H1 (cell line): Measurements from ENCODE around the gene AP5S1. TPM values are rescaled to one million over a fixed set of nuclear protein-coding genes. Genes with fewer than 3 reads are reported as not detected.

Source experiments
- CHD7 ChIP-seq: fragments of 300-600 bp; sonication (generic); IDR thresholded peaks from 2 replicates; pipeline ENCODE4 v1.7.1; 2012; ENCODE audit warnings: low read length, moderate library complexity, mild to moderate bottlenecking, inconsistent platforms; ENCODE audit not compliant: insufficient replicate concordance
- E2F6 ChIP-seq: IDR thresholded peaks from 2 replicates; pipeline ENCODE4 v1.6.1; 2012; ENCODE audit warnings: inconsistent platforms
- KDM5A ChIP-seq: fragments of 200-600 bp; IDR thresholded peaks from 2 replicates; pipeline ENCODE4 v1.7.1; 2012; ENCODE audit warnings: mild to moderate bottlenecking, low read length, inconsistent platforms, mixed read lengths
- RNF2 ChIP-seq: fragments of 200-900, 300-1000 bp; sonication (generic); IDR thresholded peaks from 2 replicates; pipeline ENCODE4 v1.7.1; 2016; ENCODE audit warnings: borderline replicate concordance, low read depth, mild to moderate bottlenecking, antibody characterized with exemption, low read length; ENCODE audit not compliant: poor library complexity, severe bottlenecking; ENCODE audit errors: missing control alignments
- SAP30 ChIP-seq: fragments of 300-600 bp; sonication (generic); IDR thresholded peaks from 2 replicates; pipeline ENCODE4 v1.7.1; 2012; ENCODE audit warnings: low read length, moderate library complexity, mild to moderate bottlenecking, inconsistent platforms; ENCODE audit not compliant: insufficient read depth, insufficient replicate concordance
- USF2 ChIP-seq: IDR thresholded peaks from 2 replicates; pipeline ENCODE4 v1.6.1; 2011; ENCODE audit warnings: low read length, improper control_type of control experiment
- polyA plus RNA-seq, 7 experiments: library from polyadenylated mRNA; depleted of rRNA in 3 of 7; stranded (reverse) in 5 of 7; unstranded in 2 of 7; fragments of >200 nt in 5 of 7; fragments of 200-250 nt in 2 of 7; gene quantifications; 1 replicate in 5 of 7; 2 replicates in 1 of 7; 4 replicates in 1 of 7; pipeline versions ENCODE4 v1.2.1 to v1.2.3, GENCODE V29; 2011 to 2013; ENCODE audit warnings: missing spikeins in 2 of 7, mixed read lengths in 2 of 7
- total RNA-seq: library from RNA; stranded (reverse); fragmentation: NEBNext Ultra II Directional; extraction: Animal tissue kit (Norgen Biotek cat#: 25700); gene quantifications from 2 replicates; pipeline ENCODE4 v1.2.1, GENCODE V29; 2021

AP5S1 gene
- total and polyA plus RNA-seq, 2 of the 8 experiments (the other 6 are each of a cell fraction or from before 2014, with no cell fraction given) = 3.3 to 3.7 TPM

- TF ChIP-seq CHD7 (no peak), RNF2 (no peak), USF2 (no peak; the same call in 1 of the 2 replicates), KDM5A (0 out of 2 replicates have a peak, but pooled peaks have one; percentile 19), SAP30 (no peak), E2F6 (0 out of 2 replicates have a peak, but pooled peaks have one; percentile 22)
Measured at GRCh38 chr20:3820048-3820900, at the start of gene AP5S1 (continued).
